ENCODE results near the gene ZFYVE26.

ZFYVE26 gene

DNA sequence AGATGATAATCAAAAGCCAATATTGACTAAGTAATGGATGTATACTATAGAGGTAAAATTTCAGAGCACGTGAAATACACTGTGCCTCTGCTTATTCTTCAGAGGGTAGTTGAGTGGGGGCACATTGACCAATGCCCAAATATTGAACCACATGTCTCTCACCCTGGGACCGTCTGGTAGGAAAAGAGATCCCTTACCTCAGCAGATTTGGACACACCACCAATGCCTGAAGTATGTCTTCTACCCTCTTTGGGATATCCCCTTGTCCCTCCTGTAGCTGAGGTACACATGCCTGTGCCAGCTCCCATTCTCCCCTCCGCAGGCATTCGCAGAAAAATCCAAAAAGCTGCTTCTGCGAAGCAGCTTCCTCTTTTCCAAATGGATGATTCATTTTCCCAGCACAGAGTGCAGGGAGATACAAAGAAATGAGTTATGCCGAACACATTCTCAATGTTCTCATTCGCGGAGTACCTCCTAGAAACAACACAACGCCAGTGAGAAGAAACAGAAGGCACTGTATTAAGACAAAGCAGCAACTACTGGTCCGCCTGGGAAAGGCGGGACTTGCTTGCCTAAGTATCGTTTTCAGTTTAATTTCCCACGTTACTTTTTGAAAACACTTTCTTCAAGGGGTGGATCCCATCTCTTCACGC is 691 bp downstream of the ZFYVE26 start:
- no peak for TF ChIP-seq ZBTB7A (IDR thresholded peaks at IDR 0.05; ENCODE audit: low read depth)
- TF ChIP-seq NFIC (IDR thresholded peaks at IDR 0.05) = no peak
- no peak for TF ChIP-seq TEAD4 (IDR thresholded peaks at IDR 0.05)
- TF ChIP-seq YY1 (IDR thresholded peaks at IDR 0.05; ENCODE audit: low read depth) = no peak
- no peak for TF ChIP-seq EP300 (IDR thresholded peaks at IDR 0.05; ENCODE audit: borderline replicate concordance)
- no peak for TF ChIP-seq TCF12 (IDR thresholded peaks at IDR 0.05; ENCODE audit: low read depth)
- no peak for TF ChIP-seq CEBPB (IDR thresholded peaks at IDR 0.05)
- TF ChIP-seq, protein P1, sequence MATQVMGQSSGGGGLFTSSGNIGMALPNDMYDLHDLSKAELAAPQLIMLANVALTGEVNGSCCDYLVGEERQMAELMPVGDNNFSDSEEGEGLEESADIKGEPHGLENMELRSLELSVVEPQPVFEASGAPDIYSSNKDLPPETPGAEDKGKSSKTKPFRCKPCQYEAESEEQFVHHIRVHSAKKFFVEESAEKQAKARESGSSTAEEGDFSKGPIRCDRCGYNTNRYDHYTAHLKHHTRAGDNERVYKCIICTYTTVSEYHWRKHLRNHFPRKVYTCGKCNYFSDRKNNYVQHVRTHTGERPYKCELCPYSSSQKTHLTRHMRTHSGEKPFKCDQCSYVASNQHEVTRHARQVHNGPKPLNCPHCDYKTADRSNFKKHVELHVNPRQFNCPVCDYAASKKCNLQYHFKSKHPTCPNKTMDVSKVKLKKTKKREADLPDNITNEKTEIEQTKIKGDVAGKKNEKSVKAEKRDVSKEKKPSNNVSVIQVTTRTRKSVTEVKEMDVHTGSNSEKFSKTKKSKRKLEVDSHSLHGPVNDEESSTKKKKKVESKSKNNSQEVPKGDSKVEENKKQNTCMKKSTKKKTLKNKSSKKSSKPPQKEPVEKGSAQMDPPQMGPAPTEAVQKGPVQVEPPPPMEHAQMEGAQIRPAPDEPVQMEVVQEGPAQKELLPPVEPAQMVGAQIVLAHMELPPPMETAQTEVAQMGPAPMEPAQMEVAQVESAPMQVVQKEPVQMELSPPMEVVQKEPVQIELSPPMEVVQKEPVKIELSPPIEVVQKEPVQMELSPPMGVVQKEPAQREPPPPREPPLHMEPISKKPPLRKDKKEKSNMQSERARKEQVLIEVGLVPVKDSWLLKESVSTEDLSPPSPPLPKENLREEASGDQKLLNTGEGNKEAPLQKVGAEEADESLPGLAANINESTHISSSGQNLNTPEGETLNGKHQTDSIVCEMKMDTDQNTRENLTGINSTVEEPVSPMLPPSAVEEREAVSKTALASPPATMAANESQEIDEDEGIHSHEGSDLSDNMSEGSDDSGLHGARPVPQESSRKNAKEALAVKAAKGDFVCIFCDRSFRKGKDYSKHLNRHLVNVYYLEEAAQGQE (IDR thresholded peaks at IDR 0.05; ENCODE audit: low read depth) = no peak
- no peak for TF ChIP-seq EGR1 (IDR thresholded peaks at IDR 0.05)

DNA sequence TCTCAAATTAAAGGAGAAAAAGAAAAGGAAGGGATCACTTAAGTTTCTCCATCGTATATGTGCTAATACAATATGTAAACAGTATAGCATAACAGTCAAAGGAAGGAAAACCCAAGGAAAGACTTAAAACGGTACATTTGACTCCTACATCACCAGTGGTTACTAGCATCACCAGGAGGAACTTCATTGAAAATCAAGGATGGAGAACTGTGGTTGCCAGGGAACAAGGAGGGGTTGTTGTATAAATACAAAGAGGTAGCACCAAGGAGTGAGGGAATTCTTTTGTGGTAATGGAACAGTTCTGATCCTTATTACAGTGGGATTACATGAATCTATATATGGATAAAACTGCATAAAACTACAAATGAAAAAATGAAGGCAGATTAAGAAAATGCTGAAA is 1.6 kb downstream of the ZFYVE26 start:
- TF ChIP-seq TCF12 (IDR thresholded peaks at IDR 0.05; ENCODE audit: low read depth) = no peak
- TF ChIP-seq NFIC (IDR thresholded peaks at IDR 0.05) = no peak
- no peak for TF ChIP-seq CEBPB (IDR thresholded peaks at IDR 0.05)
- TF ChIP-seq TEAD4 (IDR thresholded peaks at IDR 0.05) = no peak
- no peak for TF ChIP-seq EGR1 (IDR thresholded peaks at IDR 0.05)
- TF ChIP-seq RAD21 (IDR thresholded peaks at IDR 0.05; ENCODE audit: low read depth) = no peak
- TF ChIP-seq, protein P1 (IDR thresholded peaks at IDR 0.05; ENCODE audit: low read depth) = no peak
- TF ChIP-seq ZBTB7A (IDR thresholded peaks at IDR 0.05; ENCODE audit: low read depth) = no peak
- TF ChIP-seq, protein P2, sequence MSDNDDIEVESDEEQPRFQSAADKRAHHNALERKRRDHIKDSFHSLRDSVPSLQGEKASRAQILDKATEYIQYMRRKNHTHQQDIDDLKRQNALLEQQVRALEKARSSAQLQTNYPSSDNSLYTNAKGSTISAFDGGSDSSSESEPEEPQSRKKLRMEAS (IDR thresholded peaks at IDR 0.05) = no peak
- TF ChIP-seq EP300 (IDR thresholded peaks at IDR 0.05; ENCODE audit: borderline replicate concordance) = no peak
- TF ChIP-seq, protein P3, sequence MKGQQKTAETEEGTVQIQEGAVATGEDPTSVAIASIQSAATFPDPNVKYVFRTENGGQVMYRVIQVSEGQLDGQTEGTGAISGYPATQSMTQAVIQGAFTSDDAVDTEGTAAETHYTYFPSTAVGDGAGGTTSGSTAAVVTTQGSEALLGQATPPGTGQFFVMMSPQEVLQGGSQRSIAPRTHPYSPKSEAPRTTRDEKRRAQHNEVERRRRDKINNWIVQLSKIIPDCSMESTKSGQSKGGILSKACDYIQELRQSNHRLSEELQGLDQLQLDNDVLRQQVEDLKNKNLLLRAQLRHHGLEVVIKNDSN (IDR thresholded peaks at IDR 0.05) = no peak
- TF ChIP-seq YY1 (IDR thresholded peaks at IDR 0.05; ENCODE audit: low read depth) = no peak
- TF ChIP-seq CREB1 (IDR thresholded peaks at IDR 0.05; ENCODE audit: low read depth) = no peak
- no peak for TF ChIP-seq FOXM1 (IDR thresholded peaks at IDR 0.05; ENCODE audit: borderline replicate concordance, low read depth)
- TF ChIP-seq TAF1 (IDR thresholded peaks at IDR 0.05; ENCODE audit: low read depth) = no peak

DNA sequence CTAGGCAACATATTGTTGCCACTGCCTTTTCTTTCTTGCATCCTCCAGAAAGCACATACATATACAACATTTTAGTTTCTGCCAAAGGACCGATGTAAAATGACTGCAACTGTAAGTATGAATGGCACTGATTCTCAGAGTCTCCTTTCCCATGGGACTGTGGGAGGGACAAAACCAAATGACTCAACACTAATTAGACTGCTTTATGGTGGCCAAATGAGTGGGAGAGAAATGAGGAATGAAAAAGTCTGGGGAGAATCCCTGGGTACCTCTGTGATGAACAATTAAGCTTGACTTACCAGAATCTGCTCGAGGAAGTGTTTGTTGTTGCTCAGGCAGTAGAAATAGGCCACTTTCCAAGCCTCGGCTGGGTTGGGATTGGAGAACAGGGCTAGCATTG is 10.1 kb downstream of the ZFYVE26 start:
- TF ChIP-seq RAD21 (IDR thresholded peaks at IDR 0.05; ENCODE audit: low read depth) (no peak), NFIC (IDR thresholded peaks at IDR 0.05) (no peak), ZBTB7A (IDR thresholded peaks at IDR 0.05; ENCODE audit: low read depth) (no peak), FOXM1 (IDR thresholded peaks at IDR 0.05; ENCODE audit: borderline replicate concordance, low read depth) (no peak), TEAD4 (IDR thresholded peaks at IDR 0.05) (no peak), EP300 (IDR thresholded peaks at IDR 0.05; ENCODE audit: borderline replicate concordance) (no peak), EGR1 (IDR thresholded peaks at IDR 0.05) (no peak), YY1 (IDR thresholded peaks at IDR 0.05; ENCODE audit: low read depth) (no peak), CREB1 (IDR thresholded peaks at IDR 0.05; ENCODE audit: low read depth) (no peak)
- TF ChIP-seq, protein P2 (IDR thresholded peaks at IDR 0.05) = no peak
- TF ChIP-seq, protein P1 (IDR thresholded peaks at IDR 0.05; ENCODE audit: low read depth) = no peak
- TF ChIP-seq, protein P3 (IDR thresholded peaks at IDR 0.05) = no peak

DNA sequence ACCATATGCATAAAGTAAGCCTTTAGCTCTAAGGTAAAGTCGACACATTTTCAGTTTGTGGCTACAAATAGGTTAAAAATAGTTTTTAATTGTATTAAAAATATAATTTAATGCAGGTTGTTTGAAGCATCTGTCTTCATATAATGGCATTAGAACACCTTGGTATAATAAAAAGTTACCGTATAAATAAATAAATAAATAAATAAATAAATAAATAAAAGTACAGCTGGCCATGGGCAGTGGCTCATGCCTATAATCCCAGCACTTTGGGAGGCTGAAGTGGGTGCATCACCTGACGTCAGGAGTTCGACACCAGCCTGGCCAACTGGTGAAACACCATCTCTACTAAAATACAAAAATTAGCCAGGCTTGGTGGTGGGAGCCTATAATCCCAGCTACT is 15.6 kb downstream of the ZFYVE26 start:
- no peak for TF ChIP-seq EP300 (IDR thresholded peaks at IDR 0.05; ENCODE audit: borderline replicate concordance)
- TF ChIP-seq, protein P2 (IDR thresholded peaks at IDR 0.05) = no peak
- no peak for TF ChIP-seq TCF12 (IDR thresholded peaks at IDR 0.05; ENCODE audit: low read depth)
- no peak for TF ChIP-seq TAF1 (IDR thresholded peaks at IDR 0.05; ENCODE audit: low read depth)
- no peak for TF ChIP-seq CEBPB (IDR thresholded peaks at IDR 0.05)
- TF ChIP-seq, protein P3 (IDR thresholded peaks at IDR 0.05) = no peak
- TF ChIP-seq FOXM1 (IDR thresholded peaks at IDR 0.05; ENCODE audit: borderline replicate concordance, low read depth) = no peak
- TF ChIP-seq TEAD4 (IDR thresholded peaks at IDR 0.05) = no peak
- no peak for TF ChIP-seq RAD21 (IDR thresholded peaks at IDR 0.05; ENCODE audit: low read depth)
- TF ChIP-seq, protein P1 (IDR thresholded peaks at IDR 0.05; ENCODE audit: low read depth) = no peak
- no peak for TF ChIP-seq ZBTB7A (IDR thresholded peaks at IDR 0.05; ENCODE audit: low read depth)
- TF ChIP-seq NFIC (IDR thresholded peaks at IDR 0.05) = no peak
- TF ChIP-seq YY1 (IDR thresholded peaks at IDR 0.05; ENCODE audit: low read depth) = no peak
- TF ChIP-seq EGR1 (IDR thresholded peaks at IDR 0.05) = no peak
- no peak for TF ChIP-seq CREB1 (IDR thresholded peaks at IDR 0.05; ENCODE audit: low read depth)

Measured in Ishikawa (cell line).